HEK293T (cell line): ENCODE results near the gene PLA2G6.

Experiments used
- ARNT ChIP-seq: fragments of 450-650 bp; IDR thresholded peaks from 2 replicates; pipeline ENCODE4 v1.6.1; 2017; ENCODE audit warnings: mild to moderate bottlenecking
- FOXK2 ChIP-seq: fragments of 450-650 bp; IDR thresholded peaks from 2 replicates; pipeline ENCODE4 v1.6.1; 2016; ENCODE audit warnings: mild to moderate bottlenecking
- LEF1 ChIP-seq: fragments of 450-650 bp; IDR thresholded peaks from 2 replicates; pipeline ENCODE4 v1.6.1; 2017; ENCODE audit warnings: mild to moderate bottlenecking, borderline replicate concordance
- NFRKB ChIP-seq: fragments of 450-650 bp; IDR thresholded peaks from 2 replicates; pipeline ENCODE4 v1.6.1; 2016; ENCODE audit warnings: mild to moderate bottlenecking, moderate library complexity
- SP1 ChIP-seq: fragments of 450-650 bp; IDR thresholded peaks from 2 replicates; pipeline ENCODE4 v1.6.1; 2017
- SUZ12 ChIP-seq: fragments of 450-650 bp; IDR thresholded peaks from 2 replicates; pipeline ENCODE4 v1.6.1; 2016; ENCODE audit warnings: mild to moderate bottlenecking
- TARDBP ChIP-seq: fragments of 450-650 bp; IDR thresholded peaks from 2 replicates; pipeline ENCODE4 v1.6.1; 2016
- TF ChIP-seq, protein P1 (sequence below): fragments of 450-650 bp; IDR thresholded peaks from 2 replicates; pipeline ENCODE4 v1.6.1; 2016

GRCh38 chr22:38222797-38223119 lies 41.1 kb upstream of the PLA2G6 start:
- TF ChIP-seq TARDBP (no peak), FOXK2 (no peak), SP1 (no peak), ARNT (no peak), SUZ12 (no peak), LEF1 (no peak), NFRKB (no peak)
- TF ChIP-seq, protein P1, sequence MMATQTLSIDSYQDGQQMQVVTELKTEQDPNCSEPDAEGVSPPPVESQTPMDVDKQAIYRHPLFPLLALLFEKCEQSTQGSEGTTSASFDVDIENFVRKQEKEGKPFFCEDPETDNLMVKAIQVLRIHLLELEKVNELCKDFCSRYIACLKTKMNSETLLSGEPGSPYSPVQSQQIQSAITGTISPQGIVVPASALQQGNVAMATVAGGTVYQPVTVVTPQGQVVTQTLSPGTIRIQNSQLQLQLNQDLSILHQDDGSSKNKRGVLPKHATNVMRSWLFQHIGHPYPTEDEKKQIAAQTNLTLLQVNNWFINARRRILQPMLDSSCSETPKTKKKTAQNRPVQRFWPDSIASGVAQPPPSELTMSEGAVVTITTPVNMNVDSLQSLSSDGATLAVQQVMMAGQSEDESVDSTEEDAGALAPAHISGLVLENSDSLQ = no peak
